ENCODE data around the gene KSR2. TPM values are rescaled to one million over a fixed set of nuclear protein-coding genes. Genes with fewer than 3 reads are reported as not detected.

Gene KSR2
- total and polyA plus RNA-seq, 2 of the 4 experiments (the other 2 are of a cell fraction) = not detected

DNA sequence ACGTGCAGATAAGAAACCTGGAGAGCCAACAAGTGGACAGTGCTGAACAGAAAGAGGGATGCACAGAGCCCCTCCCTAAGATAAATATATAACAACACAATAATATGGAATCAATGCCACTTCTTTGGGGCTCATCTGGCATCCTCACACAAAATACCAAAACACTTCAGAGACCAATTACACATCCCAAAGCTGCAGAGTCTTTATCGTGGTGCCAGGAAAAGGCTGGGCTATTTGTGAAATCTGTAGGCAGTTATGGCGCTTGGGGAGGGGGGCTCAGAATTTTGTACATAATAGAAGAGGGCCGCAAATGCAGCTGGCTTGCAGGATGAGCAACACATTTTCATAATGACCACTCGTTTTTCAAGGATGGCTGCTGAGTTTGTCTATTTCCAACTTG, 446.9 kb downstream of the KSR2 start:
- H3K14ac ChIP-seq (replicated peaks; ENCODE audit: low read depth, low read length) = no peak overlapping the region
- no peak overlapping the region for H2AK9ac ChIP-seq (replicated peaks; ENCODE audit: low read depth, low read length, poor library complexity)
- CTCF ChIA-PET = interaction anchor here (0.6 kb wide), 1 partner anchor 417 kb away, joined by 3 read pairs; no protein-coding TSS in a partner anchor
- peaks cover 46% of the 10 kb centered on the region for H3K9me3 ChIP-seq (ENCODE audit: control insufficient read depth, insufficient read depth, low read length)
- H3K9ac ChIP-seq (ENCODE audit: low read depth, low read length) = no peak overlapping the region
- H2AK5ac ChIP-seq (ENCODE audit: low read depth, low read length) = no peak overlapping the region
- H3K4me3 ChIP-seq (ENCODE audit: insufficient read depth, low read depth, low read length) = no peak overlapping the region
- no peak overlapping the region for H2BK20ac ChIP-seq (ENCODE audit: low read depth, low read length)
- H4K8ac ChIP-seq (ENCODE audit: low read depth in 2 of 2, low read length in 2 of 2) = no peak overlapping the region
- dilution Hi-C loops (cut with HindIII; ENCODE audit: low sequenced_read_pairs, unreplicated experiment) (no loop called here), in situ Hi-C loops (cut with MboI; ENCODE audit: low sequenced_read_pairs) (no loop called here), intact Hi-C loops (cut with micrococcal nuclease) (no loop called here)
- no peak overlapping the region for H3K27ac ChIP-seq (ENCODE audit: insufficient read depth, low read length)
- ATAC-seq (ENCODE audit: low read depth) = no peak
- H3K36me3 ChIP-seq (ENCODE audit: control insufficient read depth, insufficient read depth, low read length) = no peaks in the 10 kb centered on the region
- no peak overlapping the region for H3K18ac ChIP-seq (ENCODE audit: low read depth, low read length)
- H2AFZ ChIP-seq (replicated peaks; ENCODE audit: low read length, poor library complexity) = no peak overlapping the region
- no peaks in the 10 kb centered on the region for H3K27me3 ChIP-seq (ENCODE audit: control insufficient read depth, insufficient read depth, low read length)
- BruUV-seq (replicated peaks) = no TSS peak
- POLR2A ChIA-PET (ENCODE audit: unreplicated experiment) = no interaction called here
- H2BK15ac ChIP-seq (ENCODE audit: low read depth, low read length) = no peak overlapping the region
- no peak overlapping the region for H4K5ac ChIP-seq (ENCODE audit: low read depth, low read length)
- H3K56ac ChIP-seq (ENCODE audit: extremely low read depth, insufficient read depth, low read length) = no peak overlapping the region
- no peak overlapping the region for H2BK120ac ChIP-seq (ENCODE audit: low read depth, low read length)
- 17% methylated on average over 1 of the region's 5 CpGs; no CpG with 5 or more reads in 1 of the 2 experiments for WGBS, 2 experiments (ENCODE audit: extremely low coverage in 2 of 2, insufficient read length in 1 of 2)
- H3K23ac ChIP-seq (ENCODE audit: low read depth, low read length) = no peak overlapping the region
- H2BK5ac ChIP-seq (ENCODE audit: low read depth, low read length, poor library complexity, severe bottlenecking) = no peak overlapping the region
- no peaks in the 10 kb centered on the region for H4K20me1 ChIP-seq (ENCODE audit: insufficient read depth, low read length)
- H3K4me2 ChIP-seq (ENCODE audit: low read depth, low read length) = no peak overlapping the region
- H3K9me1 ChIP-seq (ENCODE audit: insufficient read depth, low read length) = no peaks in the 10 kb centered on the region
- H3K4me1 ChIP-seq (ENCODE audit: control insufficient read depth, insufficient read depth, low read length) = no peaks in the 10 kb centered on the region
- H3K79me1 ChIP-seq (ENCODE audit: low read depth in 1 of 2, low read length in 2 of 2) = no peaks in the 10 kb centered on the region
- TF ChIP-seq MAFK (IDR thresholded peaks at IDR 0.05; ENCODE audit: low read depth, low read length) = no peak
- TF ChIP-seq FOS (IDR thresholded peaks at IDR 0.05; ENCODE audit: low read depth, low read length) = no peak
- no peak for TF ChIP-seq MXI1 (IDR thresholded peaks at IDR 0.05; ENCODE audit: borderline replicate concordance, low read depth, low read length)
- TF ChIP-seq NFE2L2 (IDR thresholded peaks at IDR 0.05; ENCODE audit: low read depth, low read length) = no peak
- no peak for TF ChIP-seq RCOR1 (IDR thresholded peaks at IDR 0.05; ENCODE audit: insufficient replicate concordance, low read length)
- TF ChIP-seq MAZ (IDR thresholded peaks at IDR 0.05; ENCODE audit: borderline replicate concordance, low read depth, low read length) = no peak
- TF ChIP-seq, protein P1, sequence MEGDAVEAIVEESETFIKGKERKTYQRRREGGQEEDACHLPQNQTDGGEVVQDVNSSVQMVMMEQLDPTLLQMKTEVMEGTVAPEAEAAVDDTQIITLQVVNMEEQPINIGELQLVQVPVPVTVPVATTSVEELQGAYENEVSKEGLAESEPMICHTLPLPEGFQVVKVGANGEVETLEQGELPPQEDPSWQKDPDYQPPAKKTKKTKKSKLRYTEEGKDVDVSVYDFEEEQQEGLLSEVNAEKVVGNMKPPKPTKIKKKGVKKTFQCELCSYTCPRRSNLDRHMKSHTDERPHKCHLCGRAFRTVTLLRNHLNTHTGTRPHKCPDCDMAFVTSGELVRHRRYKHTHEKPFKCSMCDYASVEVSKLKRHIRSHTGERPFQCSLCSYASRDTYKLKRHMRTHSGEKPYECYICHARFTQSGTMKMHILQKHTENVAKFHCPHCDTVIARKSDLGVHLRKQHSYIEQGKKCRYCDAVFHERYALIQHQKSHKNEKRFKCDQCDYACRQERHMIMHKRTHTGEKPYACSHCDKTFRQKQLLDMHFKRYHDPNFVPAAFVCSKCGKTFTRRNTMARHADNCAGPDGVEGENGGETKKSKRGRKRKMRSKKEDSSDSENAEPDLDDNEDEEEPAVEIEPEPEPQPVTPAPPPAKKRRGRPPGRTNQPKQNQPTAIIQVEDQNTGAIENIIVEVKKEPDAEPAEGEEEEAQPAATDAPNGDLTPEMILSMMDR (conservative IDR thresholded peaks at IDR 0.05; ENCODE audit: low read depth, low read length) = no peak
- no peak for TF ChIP-seq RFX5 (IDR thresholded peaks at IDR 0.05; ENCODE audit: low read depth, low read length)
- no peak for TF ChIP-seq SMC3 (IDR thresholded peaks at IDR 0.05; ENCODE audit: low read depth, low read length)
- TF ChIP-seq CHD1 (IDR thresholded peaks at IDR 0.05; ENCODE audit: low read depth, low read length) = no peak
- no peak for TF ChIP-seq RAD21 (IDR thresholded peaks at IDR 0.05; ENCODE audit: low read length)
- TF ChIP-seq, protein P2, sequence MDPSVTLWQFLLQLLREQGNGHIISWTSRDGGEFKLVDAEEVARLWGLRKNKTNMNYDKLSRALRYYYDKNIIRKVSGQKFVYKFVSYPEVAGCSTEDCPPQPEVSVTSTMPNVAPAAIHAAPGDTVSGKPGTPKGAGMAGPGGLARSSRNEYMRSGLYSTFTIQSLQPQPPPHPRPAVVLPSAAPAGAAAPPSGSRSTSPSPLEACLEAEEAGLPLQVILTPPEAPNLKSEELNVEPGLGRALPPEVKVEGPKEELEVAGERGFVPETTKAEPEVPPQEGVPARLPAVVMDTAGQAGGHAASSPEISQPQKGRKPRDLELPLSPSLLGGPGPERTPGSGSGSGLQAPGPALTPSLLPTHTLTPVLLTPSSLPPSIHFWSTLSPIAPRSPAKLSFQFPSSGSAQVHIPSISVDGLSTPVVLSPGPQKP (IDR thresholded peaks at IDR 0.05; ENCODE audit: borderline replicate concordance, low read depth, low read length) = no peak
- TF ChIP-seq POLR2A (IDR thresholded peaks at IDR 0.05; ENCODE audit: low read depth, low read length) = no peak
- TF ChIP-seq CEBPB (IDR thresholded peaks at IDR 0.05; ENCODE audit: low read depth, low read length) = no peak
- TF ChIP-seq, protein P3, sequence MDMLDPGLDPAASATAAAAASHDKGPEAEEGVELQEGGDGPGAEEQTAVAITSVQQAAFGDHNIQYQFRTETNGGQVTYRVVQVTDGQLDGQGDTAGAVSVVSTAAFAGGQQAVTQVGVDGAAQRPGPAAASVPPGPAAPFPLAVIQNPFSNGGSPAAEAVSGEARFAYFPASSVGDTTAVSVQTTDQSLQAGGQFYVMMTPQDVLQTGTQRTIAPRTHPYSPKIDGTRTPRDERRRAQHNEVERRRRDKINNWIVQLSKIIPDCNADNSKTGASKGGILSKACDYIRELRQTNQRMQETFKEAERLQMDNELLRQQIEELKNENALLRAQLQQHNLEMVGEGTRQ (IDR thresholded peaks at IDR 0.05; ENCODE audit: low read depth, low read length) = no peak
- no peak for TF ChIP-seq BHLHE40 (IDR thresholded peaks at IDR 0.05; ENCODE audit: low read depth, low read length)
- DNase-seq = no peak
- no peak overlapping the region for H3K4ac ChIP-seq (ENCODE audit: low read depth, low read length)
- H4K91ac ChIP-seq (ENCODE audit: insufficient read depth, low read depth, low read length) = no peak overlapping the region

Data from IMR-90 (cell line).